Measurements from ENCODE around the gene CENPP. TPM values are rescaled to one million over a fixed set of nuclear protein-coding genes. Genes with fewer than 3 reads are reported as not detected.

Gene CENPP
- total and polyA plus RNA-seq, 4 donors: 0.62 to 8.7 (median 1.3) TPM

DNA sequence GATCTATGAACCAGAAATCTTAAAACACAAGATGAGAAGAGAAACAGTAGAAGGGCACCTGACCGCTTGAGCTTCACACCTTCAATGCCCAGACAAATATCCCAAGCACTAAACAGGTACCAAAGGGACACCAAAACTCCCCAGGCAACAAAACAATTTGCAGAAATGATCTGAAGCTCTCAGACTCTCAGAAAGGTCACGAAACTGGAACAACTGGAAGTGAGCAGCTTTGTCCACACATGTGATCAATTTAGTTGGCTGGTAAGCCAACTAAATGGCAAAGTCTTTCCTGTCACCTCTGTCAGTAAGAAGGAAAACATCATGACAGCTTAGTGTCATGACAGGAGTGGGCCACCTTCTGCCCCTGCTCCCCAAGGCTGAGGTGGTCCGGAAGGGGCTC is 340.1 kb downstream of the CENPP start (continued):
- TF ChIP-seq ZBTB33 (IDR thresholded peaks at IDR 0.05) (no peak), FOXA2 (IDR thresholded peaks at IDR 0.05) (no peak), HNF4A (conservative IDR thresholded peaks at IDR 0.05) (no peak), FOXA1 (IDR thresholded peaks at IDR 0.05) (no peak), JUND (IDR thresholded peaks at IDR 0.05) (no peak), NR2F2 (IDR thresholded peaks at IDR 0.05) (no peak), RXRA (IDR thresholded peaks at IDR 0.05) (no peak), EGR1 (IDR thresholded peaks at IDR 0.05; ENCODE audit: low read depth in 2 of 2) (no peak)
- TF ChIP-seq, protein P1, sequence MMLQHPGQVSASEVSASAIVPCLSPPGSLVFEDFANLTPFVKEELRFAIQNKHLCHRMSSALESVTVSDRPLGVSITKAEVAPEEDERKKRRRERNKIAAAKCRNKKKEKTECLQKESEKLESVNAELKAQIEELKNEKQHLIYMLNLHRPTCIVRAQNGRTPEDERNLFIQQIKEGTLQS (IDR thresholded peaks at IDR 0.05): no peak

DNA sequence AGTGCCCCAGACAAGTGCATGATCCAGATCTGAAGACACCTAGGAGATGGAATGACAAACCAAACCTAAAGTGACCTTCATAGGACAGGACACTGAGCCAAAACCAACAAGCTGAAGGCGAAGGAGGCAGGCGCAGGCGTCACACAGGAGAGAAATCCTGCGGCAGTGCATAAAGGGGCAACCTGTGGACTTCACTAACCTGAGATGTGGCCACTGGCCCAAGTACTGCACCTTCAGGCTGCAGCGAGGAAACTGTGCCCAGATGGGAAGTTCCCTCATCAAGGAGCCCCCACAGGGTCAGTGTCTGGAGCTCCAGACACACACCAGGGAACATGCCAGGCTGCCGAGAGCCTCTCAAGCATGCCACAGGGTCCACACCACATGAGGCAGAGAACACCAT is 340.5 kb downstream of the CENPP start:
- Histone ChIP-seq H3K9ac (ENCODE audit: low read depth in 1 of 2, low read length in 2 of 2) (no peak overlapping the region), H3K9me3 (ENCODE audit: control insufficient read depth in 4 of 4, low read length in 3 of 4) (no peaks in the 10 kb centered on the region), H3K36me3 (ENCODE audit: control insufficient read depth in 4 of 4, insufficient read depth in 3 of 4, low read depth in 1 of 4, low read length in 3 of 4) (peaks cover 0 to 2% (median 0%) of the 10 kb centered on the region in 4 donors), H3K4me3 (ENCODE audit: low read depth in 1 of 3, low read length in 3 of 3) (no peak overlapping the region), H3K4me1 (ENCODE audit: control insufficient read depth in 4 of 4, insufficient read depth in 4 of 4, low read length in 3 of 4) (peaks cover 11 to 35% (median 26%) of the 10 kb centered on the region in 4 donors), H3K27ac (ENCODE audit: low read depth in 1 of 2, low read length in 2 of 2) (peak overlapping the region; percentile 38 to 75), H3K27me3 (ENCODE audit: control insufficient read depth in 4 of 4, insufficient read depth in 4 of 4, low read length in 3 of 4) (no peaks in the 10 kb centered on the region)
- DNase-seq (ENCODE audit: low spot score): no peak
- 55% methylated on average over 6 of the region's 6 CpGs for WGBS
- TF ChIP-seq CTCF (IDR thresholded peaks at IDR 0.05; ENCODE audit: low read depth, low read length, missing input control) (no peak), GABPA (IDR thresholded peaks at IDR 0.05 in 1 of 2, conservative IDR thresholded peaks at IDR 0.05 in 1 of 2) (no peak), REST (IDR thresholded peaks at IDR 0.05) (no peak), FOXA2 (IDR thresholded peaks at IDR 0.05) (no peak), NR2F2 (IDR thresholded peaks at IDR 0.05) (no peak), JUND (IDR thresholded peaks at IDR 0.05) (no peak), RAD21 (IDR thresholded peaks at IDR 0.05) (no peak), EGR1 (IDR thresholded peaks at IDR 0.05; ENCODE audit: low read depth in 2 of 2) (no peak), HNF4A (conservative IDR thresholded peaks at IDR 0.05) (no peak), YY1 (IDR thresholded peaks at IDR 0.05) (no peak), HNF4G (IDR thresholded peaks at IDR 0.05) (no peak), FOXA1 (IDR thresholded peaks at IDR 0.05) (no peak), TAF1 (conservative IDR thresholded peaks at IDR 0.05) (no peak)
- TF ChIP-seq, protein P2, sequence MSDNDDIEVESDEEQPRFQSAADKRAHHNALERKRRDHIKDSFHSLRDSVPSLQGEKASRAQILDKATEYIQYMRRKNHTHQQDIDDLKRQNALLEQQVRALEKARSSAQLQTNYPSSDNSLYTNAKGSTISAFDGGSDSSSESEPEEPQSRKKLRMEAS (IDR thresholded peaks at IDR 0.05): no peak
